GM19238 (cell line): Measurements from ENCODE around the gene WWP2.

Source experiments
- DNase-seq: peaks from one replicate; pipeline ENCODE4 v3.0.0; 2011; ENCODE audit warnings: low spot score; ENCODE audit not compliant: insufficient read length

WWP2 gene

GRCh38 chr16:69889295-69889964, 127.3 kb downstream of the WWP2 start:
- no peak for DNase-seq

- no peak for DNase-seq
Observed at GRCh38 chr16:69890114-69890891, 128.2 kb downstream of the WWP2 start.

GRCh38 chr16:69890892-69891282, 128.8 kb downstream of the WWP2 start:
- DNase-seq: no peak

- DNase-seq: no peak
Observed at GRCh38 chr16:69892378-69892777, 130.2 kb downstream of the WWP2 start.

- no peak for DNase-seq
Observed at GRCh38 chr16:69893106-69893505, 131.0 kb downstream of the WWP2 start.

GRCh38 chr16:69894676-69895075, 132.5 kb downstream of the WWP2 start:
- no peak for DNase-seq

GRCh38 chr16:69903865-69904415, 141.8 kb downstream of the WWP2 start:
- DNase-seq: no peak

- no peak for DNase-seq
Observed at GRCh38 chr16:69904495-69905170, 142.5 kb downstream of the WWP2 start.

- DNase-seq: no peak
Observed at GRCh38 chr16:69905171-69905555, 143.0 kb downstream of the WWP2 start.

- DNase-seq: no peak
Observed at GRCh38 chr16:69906838-69907401, 144.8 kb downstream of the WWP2 start.

- DNase-seq: no peak
Observed at GRCh38 chr16:69909043-69909442, 146.9 kb downstream of the WWP2 start.

- DNase-seq: no peak
Observed at GRCh38 chr16:69909760-69910159, 147.6 kb downstream of the WWP2 start.

GRCh38 chr16:69910964-69911363, 148.8 kb downstream of the WWP2 start:
- no peak for DNase-seq

- DNase-seq: no peak
Observed at GRCh38 chr16:69916462-69916861, 154.3 kb downstream of the WWP2 start.

GRCh38 chr16:69917311-69917710, 155.2 kb downstream of the WWP2 start:
- DNase-seq: no peak

- no peak for DNase-seq
Observed at GRCh38 chr16:69917739-69918138, 155.6 kb downstream of the WWP2 start.

- DNase-seq: no peak
Observed at GRCh38 chr16:69918241-69918640, 156.1 kb downstream of the WWP2 start.

GRCh38 chr16:69921127-69921526, 159.0 kb downstream of the WWP2 start:
- DNase-seq: no peak

GRCh38 chr16:69922200-69922599, 160.1 kb downstream of the WWP2 start:
- DNase-seq: no peak

GRCh38 chr16:69924041-69924775, 162.1 kb downstream of the WWP2 start:
- DNase-seq: no peak

GRCh38 chr16:69924777-69925191, 162.7 kb downstream of the WWP2 start:
- no peak for DNase-seq
